ENCODE results near the gene PTPRM. TPM values are rescaled to one million over a fixed set of nuclear protein-coding genes. Genes with fewer than 3 reads are reported as not detected.

The PTPRM gene
- total and polyA plus RNA-seq, 2 of the 4 experiments (the other 2 are of a cell fraction), result 28.3 to 51.2 TPM

GRCh38 chr18:8106603-8107002, 539.5 kb downstream of the PTPRM start:
- Histone ChIP-seq H3K56ac (ENCODE audit: extremely low read depth, insufficient read depth, low read length) (no peak overlapping the region), H4K20me1 (ENCODE audit: insufficient read depth, low read length) (no peaks in the 10 kb centered on the region), H3K36me3 (ENCODE audit: control insufficient read depth, insufficient read depth, low read length) (peaks cover 1% of the 10 kb centered on the region; the same call in 1 of the 2 replicates), H4K8ac (ENCODE audit: low read depth in 2 of 2, low read length in 2 of 2) (no peak overlapping the region), H3K14ac (replicated peaks; ENCODE audit: low read depth, low read length) (no peak overlapping the region), H4K91ac (ENCODE audit: insufficient read depth, low read depth, low read length) (no peak overlapping the region), H2BK5ac (ENCODE audit: low read depth, low read length, poor library complexity, severe bottlenecking) (no peak overlapping the region), H3K23ac (ENCODE audit: low read depth, low read length) (no peak overlapping the region), H2AFZ (replicated peaks; ENCODE audit: low read length, poor library complexity) (no peak overlapping the region), H3K4me3 (ENCODE audit: insufficient read depth, low read depth, low read length) (no peak overlapping the region), H3K27ac (ENCODE audit: insufficient read depth, low read length) (no peak overlapping the region), H3K4me1 (ENCODE audit: control insufficient read depth, insufficient read depth, low read length) (no peaks in the 10 kb centered on the region), H2BK120ac (ENCODE audit: low read depth, low read length) (no peak overlapping the region), H3K9me1 (ENCODE audit: insufficient read depth, low read length) (no peaks in the 10 kb centered on the region), H3K9ac (ENCODE audit: low read depth, low read length) (no peak overlapping the region), H3K27me3 (ENCODE audit: control insufficient read depth, insufficient read depth, low read length) (no peaks in the 10 kb centered on the region), H3K4me2 (ENCODE audit: low read depth, low read length) (no peak overlapping the region), H2BK20ac (ENCODE audit: low read depth, low read length) (no peak overlapping the region), H3K79me1 (ENCODE audit: low read depth in 1 of 2, low read length in 2 of 2) (no peaks in the 10 kb centered on the region), H2AK9ac (replicated peaks; ENCODE audit: low read depth, low read length, poor library complexity) (no peak overlapping the region), H2BK15ac (ENCODE audit: low read depth, low read length) (no peak overlapping the region), H2AK5ac (ENCODE audit: low read depth, low read length) (no peak overlapping the region), H4K5ac (ENCODE audit: low read depth, low read length) (no peak overlapping the region), H3K18ac (ENCODE audit: low read depth, low read length) (no peak overlapping the region), H3K9me3 (ENCODE audit: control insufficient read depth, insufficient read depth, low read length) (peaks cover 6% of the 10 kb centered on the region), H3K4ac (ENCODE audit: low read depth, low read length) (no peak overlapping the region)
- POLR2A ChIA-PET (ENCODE audit: unreplicated experiment), result no interaction called here
- in situ Hi-C loops (cut with MboI; ENCODE audit: low sequenced_read_pairs) (no loop called here), intact Hi-C loops (cut with micrococcal nuclease) (no loop called here), dilution Hi-C loops (cut with HindIII; ENCODE audit: low sequenced_read_pairs, unreplicated experiment) (no loop called here)
- CTCF ChIA-PET, result interaction anchor here (0.7 kb wide), 1 partner anchor 311 kb away, joined by 3 read pairs; no protein-coding TSS in a partner anchor
- no peak for DNase-seq
- BruUV-seq (replicated peaks), result no TSS peak
- no peak for TF ChIP-seq POLR2A (IDR thresholded peaks at IDR 0.05; ENCODE audit: low read depth, low read length)
- TF ChIP-seq MAFK (IDR thresholded peaks at IDR 0.05; ENCODE audit: low read depth, low read length), result no peak
- TF ChIP-seq RFX5 (IDR thresholded peaks at IDR 0.05; ENCODE audit: low read depth, low read length), result no peak
- WGBS, 2 experiments (ENCODE audit: extremely low coverage in 2 of 2, insufficient read length in 1 of 2), result no CpG with 5 or more reads among the region's 4 CpGs
- ATAC-seq (ENCODE audit: low read depth), result no peak
